ENCODE data around the gene URGCP. TPM values are rescaled to one million over a fixed set of nuclear protein-coding genes. Genes with fewer than 3 reads are reported as not detected.

The URGCP gene
- total RNA-seq, 4 donors from 2014 or later = 27.0 to 51.3 (median 40.0) TPM

DNA sequence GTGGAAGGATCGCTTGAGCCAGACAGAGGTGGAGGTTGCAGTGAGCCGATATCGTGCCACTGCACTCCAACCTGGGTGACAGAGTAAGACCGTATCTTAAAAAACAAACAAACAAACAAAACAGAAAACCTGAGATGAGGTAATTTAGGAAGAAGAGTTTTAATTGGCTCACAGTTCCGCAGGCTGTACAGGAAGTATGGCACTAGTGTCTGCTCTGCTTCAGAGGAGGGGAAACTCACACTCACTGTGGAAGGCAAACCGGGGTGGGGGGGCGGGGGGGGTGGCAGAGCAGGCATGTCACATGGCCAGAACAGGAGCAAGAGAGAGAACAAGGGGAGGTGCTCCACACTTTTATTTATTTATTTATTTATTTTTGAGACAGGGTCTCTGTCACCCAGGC is 24.9 kb upstream of the URGCP start:
- no peak overlapping the region for H3K27ac ChIP-seq (replicated peaks in 1 of 4)
- H3K4me1 ChIP-seq = peaks cover 7 to 11% (median 10%) of the 10 kb centered on the region in 4 donors
- no peaks in the 10 kb centered on the region for H3K9me3 ChIP-seq
- intact Hi-C loops (cut with DNase I) = no loop called here
- no peaks in the 10 kb centered on the region for H3K36me3 ChIP-seq
- H3K4me3 ChIP-seq = no peak overlapping the region
- no peaks in the 10 kb centered on the region for H3K27me3 ChIP-seq
- 90% methylated on average over 5 of the region's 7 CpGs for WGBS
- no peak for TF ChIP-seq POLR2AphosphoS5 (IDR thresholded peaks at IDR 0.05)
- no peak for TF ChIP-seq EP300 (IDR thresholded peaks at IDR 0.05)
- TF ChIP-seq POLR2A (IDR thresholded peaks at IDR 0.05; ENCODE audit: low read depth) = no peak
- TF ChIP-seq, protein P1, sequence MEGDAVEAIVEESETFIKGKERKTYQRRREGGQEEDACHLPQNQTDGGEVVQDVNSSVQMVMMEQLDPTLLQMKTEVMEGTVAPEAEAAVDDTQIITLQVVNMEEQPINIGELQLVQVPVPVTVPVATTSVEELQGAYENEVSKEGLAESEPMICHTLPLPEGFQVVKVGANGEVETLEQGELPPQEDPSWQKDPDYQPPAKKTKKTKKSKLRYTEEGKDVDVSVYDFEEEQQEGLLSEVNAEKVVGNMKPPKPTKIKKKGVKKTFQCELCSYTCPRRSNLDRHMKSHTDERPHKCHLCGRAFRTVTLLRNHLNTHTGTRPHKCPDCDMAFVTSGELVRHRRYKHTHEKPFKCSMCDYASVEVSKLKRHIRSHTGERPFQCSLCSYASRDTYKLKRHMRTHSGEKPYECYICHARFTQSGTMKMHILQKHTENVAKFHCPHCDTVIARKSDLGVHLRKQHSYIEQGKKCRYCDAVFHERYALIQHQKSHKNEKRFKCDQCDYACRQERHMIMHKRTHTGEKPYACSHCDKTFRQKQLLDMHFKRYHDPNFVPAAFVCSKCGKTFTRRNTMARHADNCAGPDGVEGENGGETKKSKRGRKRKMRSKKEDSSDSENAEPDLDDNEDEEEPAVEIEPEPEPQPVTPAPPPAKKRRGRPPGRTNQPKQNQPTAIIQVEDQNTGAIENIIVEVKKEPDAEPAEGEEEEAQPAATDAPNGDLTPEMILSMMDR (IDR thresholded peaks at IDR 0.05) = no peak
- DNase-seq (ENCODE audit: extremely low spot score) = no peak

DNA sequence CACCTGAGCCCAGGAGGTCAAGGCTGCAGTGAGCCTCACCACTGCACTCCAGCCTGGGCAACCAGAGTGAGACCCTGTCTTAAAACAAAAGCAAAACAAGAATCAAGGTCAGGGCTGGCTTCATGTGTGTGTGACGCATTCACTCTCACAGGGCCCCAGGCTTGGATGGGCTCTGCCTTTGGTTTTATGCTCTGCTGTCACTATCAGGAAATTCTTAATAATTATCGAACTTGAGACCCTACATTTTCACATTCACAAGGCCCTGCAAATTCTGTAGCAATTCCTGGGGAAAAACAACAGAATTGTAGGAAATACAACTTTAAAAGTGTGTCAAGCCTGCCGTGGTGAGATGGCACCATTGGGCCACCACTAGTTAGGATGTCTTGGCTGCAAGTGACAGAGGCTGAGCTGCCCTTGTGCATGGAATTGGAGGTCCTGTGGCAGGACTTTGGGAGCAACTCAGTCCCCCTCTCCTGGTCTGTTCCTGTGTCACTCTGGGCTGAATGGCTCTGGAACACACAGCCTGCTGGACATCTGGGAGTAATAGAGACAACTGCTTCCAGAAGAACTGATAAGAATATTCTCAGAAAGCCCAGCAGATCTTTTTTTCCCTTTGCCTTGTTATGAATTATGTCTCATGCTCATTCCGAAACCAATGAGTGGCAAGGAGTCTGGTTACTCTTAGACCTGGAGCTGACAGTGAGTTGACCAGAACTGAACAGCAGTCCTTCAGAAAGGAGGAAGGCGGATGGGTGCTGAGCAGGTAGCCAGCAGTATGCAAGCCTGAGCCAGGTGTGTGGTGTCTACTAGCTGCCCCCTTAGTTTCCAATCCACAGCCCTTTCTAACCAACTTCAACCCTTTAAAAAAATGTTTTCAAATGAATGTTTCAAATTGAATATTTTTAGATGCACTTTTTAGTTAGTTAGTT is 23.4 kb upstream of the URGCP start:
- intact Hi-C loops (cut with DNase I) = no loop called here
- DNase-seq (ENCODE audit: extremely low spot score) = no peak
- Histone ChIP-seq H3K4me3 (no peak overlapping the region), H3K27me3 (no peaks in the 10 kb centered on the region), H3K36me3 (no peaks in the 10 kb centered on the region), H3K4me1 (peaks cover 14 to 23% (median 21%) of the 10 kb centered on the region in 4 donors), H3K9me3 (no peaks in the 10 kb centered on the region), H3K27ac (replicated peaks in 1 of 4) (no peak overlapping the region)
- WGBS = 91% methylated on average over 5 of the region's 5 CpGs
- TF ChIP-seq, protein P1 (IDR thresholded peaks at IDR 0.05) = no peak
- TF ChIP-seq EP300 (IDR thresholded peaks at IDR 0.05) (no peak), POLR2A (IDR thresholded peaks at IDR 0.05; ENCODE audit: low read depth) (no peak), POLR2AphosphoS5 (IDR thresholded peaks at IDR 0.05) (no peak)

DNA sequence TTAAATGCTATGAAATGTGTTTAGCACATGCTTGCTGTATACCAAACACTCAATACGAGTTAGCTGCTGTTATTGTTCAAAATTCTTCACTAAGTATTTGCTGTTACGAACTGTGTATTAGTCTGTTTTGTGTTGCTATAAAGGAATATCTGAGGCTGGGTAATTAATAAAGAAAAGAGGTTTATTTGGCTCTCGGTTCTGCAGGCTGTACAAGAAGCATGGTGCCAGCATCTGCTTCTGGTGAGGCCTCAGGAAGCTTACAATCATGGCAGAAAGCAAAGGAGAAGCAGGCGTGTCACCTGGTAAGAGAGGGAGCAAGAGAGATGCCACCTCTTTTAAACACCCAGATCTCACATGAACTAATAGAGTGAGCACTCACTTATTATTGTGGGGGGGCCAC is 21.4 kb upstream of the URGCP start:
- Histone ChIP-seq H3K4me3 (no peak overlapping the region), H3K9me3 (no peaks in the 10 kb centered on the region), H3K27ac (replicated peaks in 1 of 4) (no peak overlapping the region), H3K36me3 (no peaks in the 10 kb centered on the region), H3K4me1 (peaks cover 14 to 26% (median 24%) of the 10 kb centered on the region in 4 donors), H3K27me3 (no peaks in the 10 kb centered on the region)
- 95% methylated on average over 4 of the region's 4 CpGs for WGBS
- TF ChIP-seq POLR2AphosphoS5 (IDR thresholded peaks at IDR 0.05) (no peak), EP300 (IDR thresholded peaks at IDR 0.05) (no peak), POLR2A (IDR thresholded peaks at IDR 0.05; ENCODE audit: low read depth) (no peak)
- TF ChIP-seq, protein P1 (IDR thresholded peaks at IDR 0.05) = no peak
- intact Hi-C loops (cut with DNase I) = no loop called here
- DNase-seq (ENCODE audit: extremely low spot score) = no peak

DNA sequence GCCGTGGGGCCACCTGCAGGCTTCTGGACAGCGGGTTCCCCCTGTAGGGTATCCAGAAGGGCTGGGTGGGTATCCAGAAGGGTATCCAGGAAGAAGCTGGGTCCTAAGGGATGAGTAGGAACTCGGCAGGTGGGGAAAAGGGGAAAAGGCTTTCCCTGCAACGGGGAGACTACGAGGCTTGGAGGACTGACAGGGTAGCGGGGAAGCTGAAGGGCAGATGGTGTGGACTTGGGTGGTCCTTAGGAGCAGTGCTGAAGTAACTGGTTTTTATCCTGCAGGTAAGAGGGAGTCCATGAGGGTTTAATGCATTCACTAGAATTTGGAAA is 20.4 kb upstream of the URGCP start:
- 1% methylated on average over 6 of the region's 6 CpGs for WGBS
- intact Hi-C loops (cut with DNase I) = no loop called here
- Histone ChIP-seq H3K9me3 (no peaks in the 10 kb centered on the region), H3K27ac (replicated peaks in 1 of 4) (peak overlapping the region; percentile 97 to 98 (median 97)), H3K4me3 (peak overlapping the region; percentile 75 to 89 (median 82)), H3K36me3 (no peaks in the 10 kb centered on the region), H3K27me3 (no peaks in the 10 kb centered on the region), H3K4me1 (peaks cover 14 to 26% (median 24%) of the 10 kb centered on the region in 4 donors)
- DNase-seq (ENCODE audit: extremely low spot score) = no peak
- TF ChIP-seq, protein P1 (IDR thresholded peaks at IDR 0.05) = peak in 1 of 3 experiments; percentile 21
- TF ChIP-seq POLR2AphosphoS5 (IDR thresholded peaks at IDR 0.05) = no peak
